HEK293 (cell line): ENCODE results near the gene SMAD4.
A peak's percentile ranks its signal among the peaks of the same experiment; 100 is the strongest.
"Not testable (repeated sequence)": the region's sequence is repeated elsewhere in the genome, so short reads cannot be mapped to it uniquely, and the experiment has no call there.

Source experiments
- CTCF ChIA-PET: fragments of 350-600 bp; formaldehyde crosslinking; extraction: SDS; loops from one replicate; lab custom pipeline; 2021; ENCODE audit warnings: antibody characterized with exemption; lab: Yijun Ruan, JAX
- POLR2A ChIA-PET: fragments of 300-600 bp; formaldehyde crosslinking; extraction: SDS; loops from one replicate; lab custom pipeline; 2020; ENCODE audit warnings: antibody characterized with exemption, inconsistent platforms; lab: Yijun Ruan, JAX
- H3K27ac ChIP-seq: fragments of 200-500 bp; sonication (Bioruptor generic); 2 replicates; pipeline ENCODE4 v1.5.1; 2014; ENCODE audit warnings: low read depth, low read length, control low read depth, inconsistent platforms; ENCODE audit errors: extremely low read depth
- H3K36me3 ChIP-seq, 2 experiments: fragments of 200-500 bp in 1 of 2; sonication (Bioruptor generic) in 1 of 2; 1 replicate in 1 of 2; 2 replicates in 1 of 2; pipeline ENCODE4 v1.5.1; 2014 to 2017; ENCODE audit warnings: inconsistent platforms in 2 of 2, low read length in 2 of 2; ENCODE audit not compliant: control insufficient read depth in 2 of 2, insufficient read depth in 1 of 2
- H3K4me1 ChIP-seq: fragments of 200-500 bp; sonication (Bioruptor generic); 2 replicates; pipeline ENCODE4 v1.5.1; 2014; ENCODE audit warnings: mild to moderate bottlenecking, low read length, inconsistent platforms; ENCODE audit not compliant: control insufficient read depth, insufficient read depth
- H3K4me3 ChIP-seq: 2 replicates; pipeline ENCODE4 v1.5.1; 2011; ENCODE audit warnings: low read depth, mild to moderate bottlenecking, control low read depth, low read length, moderate library complexity
- H3K9me3 ChIP-seq: fragments of 200-500 bp; sonication (Bioruptor generic); 2 replicates; pipeline ENCODE4 v1.5.1; 2014; ENCODE audit warnings: low read depth, low read length, inconsistent platforms; ENCODE audit not compliant: control insufficient read depth, insufficient read depth
- KLF1 ChIP-seq: fragments of 450-650 bp; formaldehyde crosslinking; IDR thresholded peaks from 2 replicates; pipeline ENCODE4 v1.5.1; 2016; ENCODE audit warnings: missing biosample characterization, missing genetic modification characterization
- SP7 ChIP-seq: fragments of 450-650 bp; formaldehyde crosslinking; IDR thresholded peaks from 2 replicates; pipeline ENCODE4 v1.5.1; 2016; ENCODE audit warnings: missing biosample characterization, missing genetic modification characterization
- ZFHX2 ChIP-seq: fragments of 450-650 bp; formaldehyde crosslinking; conservative IDR thresholded peaks from 2 replicates; pipeline ENCODE4 v1.5.1; 2016; ENCODE audit warnings: missing biosample characterization, missing genetic modification characterization
- ZFP37 ChIP-seq: fragments of 450-650 bp; formaldehyde crosslinking; IDR thresholded peaks from 2 replicates; pipeline ENCODE4 v1.5.1; 2016; ENCODE audit warnings: missing biosample characterization, missing genetic modification characterization
- ZNF132 ChIP-seq: fragments of 450-650 bp; formaldehyde crosslinking; IDR thresholded peaks from 2 replicates; pipeline ENCODE4 v1.5.1; 2017; ENCODE audit warnings: missing biosample characterization, missing genetic modification characterization, borderline replicate concordance
- ZNF302 ChIP-seq: fragments of 450-650 bp; formaldehyde crosslinking; IDR thresholded peaks from 2 replicates; pipeline ENCODE4 v1.5.1; 2016; ENCODE audit warnings: missing biosample characterization, missing genetic modification characterization, low read depth
- ZNF473 ChIP-seq: fragments of 450-650 bp; formaldehyde crosslinking; IDR thresholded peaks from 2 replicates; pipeline ENCODE4 v1.5.1; 2017; ENCODE audit warnings: missing biosample characterization, missing genetic modification characterization
- ZNF560 ChIP-seq: fragments of 450-650 bp; formaldehyde crosslinking; IDR thresholded peaks from 2 replicates; pipeline ENCODE4 v1.5.1; 2017; ENCODE audit warnings: missing biosample characterization, missing genetic modification characterization, borderline replicate concordance
- ZNF610 ChIP-seq: fragments of 450-650 bp; formaldehyde crosslinking; IDR thresholded peaks from 2 replicates; pipeline ENCODE4 v1.5.1; 2016; ENCODE audit warnings: missing biosample characterization, missing genetic modification characterization, borderline replicate concordance
- ZNF654 ChIP-seq: fragments of 450-650 bp; formaldehyde crosslinking; IDR thresholded peaks from 2 replicates; pipeline ENCODE4 v1.5.1; 2016; ENCODE audit warnings: low read depth, missing biosample characterization, missing genetic modification characterization
- ZNF76 ChIP-seq: fragments of 450-650 bp; formaldehyde crosslinking; IDR thresholded peaks from 2 replicates; pipeline ENCODE4; 2016; ENCODE audit warnings: low read depth, missing biosample characterization, missing genetic modification characterization, borderline replicate concordance
- ZNF776 ChIP-seq: fragments of 450-650 bp; formaldehyde crosslinking; IDR thresholded peaks from 2 replicates; pipeline ENCODE4 v1.5.0; 2017; ENCODE audit warnings: missing biosample characterization, missing genetic modification characterization, borderline replicate concordance
- ZSCAN23 ChIP-seq: fragments of 450-650 bp; formaldehyde crosslinking; IDR thresholded peaks from 2 replicates; pipeline ENCODE4 v1.5.1; 2016; ENCODE audit warnings: missing biosample characterization, missing genetic modification characterization
- TF ChIP-seq, protein P1 (sequence below): fragments of 450-650 bp; formaldehyde crosslinking; IDR thresholded peaks from 2 replicates; pipeline ENCODE4 v1.5.1; 2016; ENCODE audit warnings: missing biosample characterization, missing genetic modification characterization
- TF ChIP-seq, protein P2 (sequence below): fragments of 450-650 bp; formaldehyde crosslinking; IDR thresholded peaks from 2 replicates; pipeline ENCODE4 v1.5.1; 2016; ENCODE audit warnings: missing biosample characterization, missing genetic modification characterization, low read depth
- TF ChIP-seq, protein P3 (sequence below): fragments of 450-650 bp; formaldehyde crosslinking; IDR thresholded peaks from 2 replicates; pipeline ENCODE4 v1.5.1; 2016; ENCODE audit warnings: missing biosample characterization, missing genetic modification characterization

The SMAD4 gene

DNA sequence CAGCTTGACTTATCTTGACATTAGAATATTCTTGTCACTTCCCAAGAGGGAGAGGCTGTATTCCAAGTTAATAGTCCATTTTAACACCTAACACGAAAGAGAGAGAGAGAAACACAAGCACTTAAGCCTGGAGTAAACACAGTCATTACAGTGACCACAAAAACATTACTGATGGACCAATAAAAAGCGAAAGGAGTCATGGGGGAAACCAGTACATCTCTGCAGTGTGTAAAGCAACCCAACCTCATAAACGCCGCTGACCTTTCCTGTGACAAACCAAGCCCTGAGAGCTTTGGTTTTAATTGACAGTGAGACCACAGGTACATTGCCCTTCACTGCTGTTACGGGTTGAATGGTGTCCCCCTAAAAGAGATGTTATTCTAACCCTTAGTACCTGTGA, 78.3 kb downstream of the SMAD4 start:
- Histone ChIP-seq H3K4me3 (no peak overlapping the region), H3K27ac (no peak overlapping the region), H3K4me1 (no peaks in the 10 kb centered on the region), H3K36me3 (no peaks in the 10 kb centered on the region), H3K9me3 (no peaks in the 10 kb centered on the region)
- TF ChIP-seq ZNF132 (no peak), ZNF610 (tag by site-specific recombination) (0 out of 2 replicates have a peak, but pooled peaks have one; percentile 23), ZSCAN23 (no peak)
- ChIA-PET CTCF (interaction anchor here (0.6 to 1.5 kb wide), 3 partner anchors 27 to 288 kb away, joined by 4 to 14 read pairs (median 4); partner anchors contain the start of gene MRO), POLR2A (no interaction called here)

DNA sequence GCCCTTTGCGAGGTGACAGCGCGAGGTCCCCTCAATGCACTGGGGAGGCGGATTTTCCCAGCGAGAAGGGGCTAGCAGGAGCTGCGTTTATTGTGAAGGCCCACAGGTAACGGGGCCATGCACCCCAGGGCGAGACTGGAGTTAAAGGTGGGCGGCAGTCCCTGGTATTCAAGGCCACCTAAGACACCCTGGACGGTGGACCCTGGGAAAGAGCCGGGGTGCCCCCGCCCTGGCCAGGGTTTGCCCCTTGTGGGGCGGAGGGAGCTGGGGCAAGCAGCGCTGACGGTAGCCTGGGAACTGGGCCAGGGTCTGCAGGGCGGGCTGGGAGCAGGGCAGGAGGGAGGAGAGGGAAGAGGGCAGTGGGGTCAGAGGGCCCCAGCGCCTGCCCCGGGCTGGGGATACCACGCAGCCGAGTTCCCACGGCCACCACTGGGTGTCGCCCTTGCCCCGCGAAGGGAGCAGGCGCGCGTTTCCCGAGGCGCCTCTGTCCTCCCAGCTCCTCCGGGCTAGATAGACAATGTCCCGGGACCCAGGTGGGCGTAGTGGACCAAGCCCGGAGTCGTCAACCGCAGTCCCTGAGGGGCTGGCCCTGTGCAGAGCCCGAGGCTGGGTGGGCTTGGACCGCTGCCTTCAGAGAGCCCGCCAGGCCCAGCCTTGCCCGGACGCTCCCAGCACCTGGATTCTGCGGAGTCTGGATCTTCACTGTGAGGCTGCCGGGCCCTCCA, 80.2 kb downstream of the SMAD4 start:
- H3K4me3 ChIP-seq, result no peak overlapping the region
- no peaks in the 10 kb centered on the region for H3K9me3 ChIP-seq
- H3K36me3 ChIP-seq, result no peaks in the 10 kb centered on the region
- 0 out of 2 replicates have a peak, but pooled peaks have one; percentile 26 for TF ChIP-seq ZNF560
- peak; percentile 45 for TF ChIP-seq ZFHX2 (tag by site-specific recombination)
- TF ChIP-seq ZNF776 (tag by site-specific recombination), result no peak
- TF ChIP-seq ZNF654, result peak; percentile 65
- peak; percentile 44; the same call in 1 of the 2 replicates for TF ChIP-seq SP7 (tag by site-specific recombination)
- TF ChIP-seq, protein P1, sequence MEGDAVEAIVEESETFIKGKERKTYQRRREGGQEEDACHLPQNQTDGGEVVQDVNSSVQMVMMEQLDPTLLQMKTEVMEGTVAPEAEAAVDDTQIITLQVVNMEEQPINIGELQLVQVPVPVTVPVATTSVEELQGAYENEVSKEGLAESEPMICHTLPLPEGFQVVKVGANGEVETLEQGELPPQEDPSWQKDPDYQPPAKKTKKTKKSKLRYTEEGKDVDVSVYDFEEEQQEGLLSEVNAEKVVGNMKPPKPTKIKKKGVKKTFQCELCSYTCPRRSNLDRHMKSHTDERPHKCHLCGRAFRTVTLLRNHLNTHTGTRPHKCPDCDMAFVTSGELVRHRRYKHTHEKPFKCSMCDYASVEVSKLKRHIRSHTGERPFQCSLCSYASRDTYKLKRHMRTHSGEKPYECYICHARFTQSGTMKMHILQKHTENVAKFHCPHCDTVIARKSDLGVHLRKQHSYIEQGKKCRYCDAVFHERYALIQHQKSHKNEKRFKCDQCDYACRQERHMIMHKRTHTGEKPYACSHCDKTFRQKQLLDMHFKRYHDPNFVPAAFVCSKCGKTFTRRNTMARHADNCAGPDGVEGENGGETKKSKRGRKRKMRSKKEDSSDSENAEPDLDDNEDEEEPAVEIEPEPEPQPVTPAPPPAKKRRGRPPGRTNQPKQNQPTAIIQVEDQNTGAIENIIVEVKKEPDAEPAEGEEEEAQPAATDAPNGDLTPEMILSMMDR (tag by site-specific recombination), result peak; percentile 94
- TF ChIP-seq, protein P2, sequence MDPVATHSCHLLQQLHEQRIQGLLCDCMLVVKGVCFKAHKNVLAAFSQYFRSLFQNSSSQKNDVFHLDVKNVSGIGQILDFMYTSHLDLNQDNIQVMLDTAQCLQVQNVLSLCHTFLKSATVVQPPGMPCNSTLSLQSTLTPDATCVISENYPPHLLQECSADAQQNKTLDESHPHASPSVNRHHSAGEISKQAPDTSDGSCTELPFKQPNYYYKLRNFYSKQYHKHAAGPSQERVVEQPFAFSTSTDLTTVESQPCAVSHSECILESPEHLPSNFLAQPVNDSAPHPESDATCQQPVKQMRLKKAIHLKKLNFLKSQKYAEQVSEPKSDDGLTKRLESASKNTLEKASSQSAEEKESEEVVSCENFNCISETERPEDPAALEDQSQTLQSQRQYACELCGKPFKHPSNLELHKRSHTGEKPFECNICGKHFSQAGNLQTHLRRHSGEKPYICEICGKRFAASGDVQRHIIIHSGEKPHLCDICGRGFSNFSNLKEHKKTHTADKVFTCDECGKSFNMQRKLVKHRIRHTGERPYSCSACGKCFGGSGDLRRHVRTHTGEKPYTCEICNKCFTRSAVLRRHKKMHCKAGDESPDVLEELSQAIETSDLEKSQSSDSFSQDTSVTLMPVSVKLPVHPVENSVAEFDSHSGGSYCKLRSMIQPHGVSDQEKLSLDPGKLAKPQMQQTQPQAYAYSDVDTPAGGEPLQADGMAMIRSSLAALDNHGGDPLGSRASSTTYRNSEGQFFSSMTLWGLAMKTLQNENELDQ (tag by site-specific recombination), result no peak
- peak; percentile 56; the same call in 1 of the 2 replicates for TF ChIP-seq ZFP37
- TF ChIP-seq ZNF473 (tag by site-specific recombination), result no peak
- TF ChIP-seq, protein P3, sequence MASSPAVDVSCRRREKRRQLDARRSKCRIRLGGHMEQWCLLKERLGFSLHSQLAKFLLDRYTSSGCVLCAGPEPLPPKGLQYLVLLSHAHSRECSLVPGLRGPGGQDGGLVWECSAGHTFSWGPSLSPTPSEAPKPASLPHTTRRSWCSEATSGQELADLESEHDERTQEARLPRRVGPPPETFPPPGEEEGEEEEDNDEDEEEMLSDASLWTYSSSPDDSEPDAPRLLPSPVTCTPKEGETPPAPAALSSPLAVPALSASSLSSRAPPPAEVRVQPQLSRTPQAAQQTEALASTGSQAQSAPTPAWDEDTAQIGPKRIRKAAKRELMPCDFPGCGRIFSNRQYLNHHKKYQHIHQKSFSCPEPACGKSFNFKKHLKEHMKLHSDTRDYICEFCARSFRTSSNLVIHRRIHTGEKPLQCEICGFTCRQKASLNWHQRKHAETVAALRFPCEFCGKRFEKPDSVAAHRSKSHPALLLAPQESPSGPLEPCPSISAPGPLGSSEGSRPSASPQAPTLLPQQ (tag by site-specific recombination), result 0 out of 2 replicates have a peak, but pooled peaks have one; percentile 22
- peak; percentile 28; the same call in 1 of the 2 replicates for TF ChIP-seq KLF1 (tag by site-specific recombination)
- 0 out of 2 replicates have a peak, but pooled peaks have one; percentile 45 for TF ChIP-seq ZNF76 (tag by site-specific recombination)
- TF ChIP-seq ZNF302, result no peak
- TF ChIP-seq, all 188 proteins: peak for 9
- ChIA-PET CTCF (interaction anchor here (0.5 to 2.7 kb wide), 32 partner anchors 12 to 1644 kb away, joined by 3 to 14 read pairs (median 3); partner anchors contain the start of gene SMAD4), POLR2A (interaction anchor here (1.0 kb wide), 1 partner anchor 125 kb away, joined by 3 read pairs; no protein-coding TSS in a partner anchor)
- Histone ChIP-seq H3K27ac (no peak overlapping the region), H3K4me1 (no peaks in the 10 kb centered on the region)

DNA sequence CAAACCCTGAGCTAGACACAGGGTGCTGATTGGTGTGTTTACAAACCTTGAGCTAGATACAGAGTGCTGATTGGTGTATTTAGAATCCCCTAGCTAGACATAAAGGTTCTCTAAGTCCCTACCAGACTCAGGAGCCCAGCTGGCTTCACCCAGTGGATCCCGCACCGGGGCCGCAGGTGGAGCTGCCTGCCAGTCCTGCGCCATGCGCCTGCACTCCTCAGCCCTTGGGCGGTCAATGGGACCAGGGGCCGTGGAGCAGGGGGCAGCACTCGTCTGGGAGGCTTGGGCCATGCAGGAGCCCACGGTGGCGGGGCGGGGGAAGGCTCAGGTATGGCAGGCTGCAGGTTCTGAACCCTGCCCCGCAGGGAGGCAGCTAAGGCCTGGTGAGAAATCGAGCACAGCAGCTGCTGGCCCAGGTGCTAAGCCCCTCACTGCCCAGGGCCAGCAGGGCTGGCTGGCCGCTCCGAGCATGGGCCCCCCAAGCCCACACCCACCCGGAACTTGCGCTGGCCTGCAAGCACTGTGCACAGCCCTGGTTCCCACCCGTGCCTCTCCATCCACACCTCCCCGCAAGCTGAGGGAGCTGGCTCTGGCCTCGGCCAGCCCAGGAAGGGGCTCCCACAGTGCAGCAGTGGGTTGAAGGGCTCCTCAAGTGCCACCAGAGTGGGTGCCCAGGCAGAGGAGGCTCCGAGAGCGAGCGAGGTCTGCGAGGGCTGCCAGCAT, 81.8 kb downstream of the SMAD4 start:
- H3K36me3 ChIP-seq, H3K4me1 ChIP-seq, H3K9me3 ChIP-seq, H3K4me3 ChIP-seq, POLR2A ChIA-PET, H3K27ac ChIP-seq: not testable (repeated sequence)
- CTCF ChIA-PET, result interaction anchor here (0.6 to 2.7 kb wide), 11 partner anchors 56 to 1572 kb away, joined by 3 to 14 read pairs (median 3); partner anchors contain the start of gene SMAD4

DNA sequence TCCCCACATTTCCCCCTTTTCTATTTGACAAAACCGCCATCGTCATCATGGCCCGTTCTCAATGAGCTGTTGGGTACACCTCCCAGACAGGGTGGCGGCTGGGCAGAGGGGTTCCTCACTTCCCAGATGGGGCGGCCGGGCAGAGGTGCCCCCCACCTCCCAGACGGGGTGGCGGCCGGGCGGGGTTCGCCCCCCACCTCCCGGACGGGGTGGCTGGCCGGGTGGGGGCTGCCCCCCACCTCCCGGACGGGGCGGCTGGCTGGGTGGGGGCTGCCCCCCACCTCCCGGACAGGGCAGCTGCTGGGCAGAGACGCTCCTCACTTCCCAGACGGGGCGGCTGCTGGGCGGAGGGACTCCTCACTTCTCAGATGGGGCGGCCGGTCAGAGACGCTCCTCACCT, 87.0 kb downstream of the SMAD4 start:
- POLR2A ChIA-PET, H3K4me1 ChIP-seq, H3K4me3 ChIP-seq, H3K9me3 ChIP-seq, H3K36me3 ChIP-seq, H3K27ac ChIP-seq: not testable (repeated sequence)
- CTCF ChIA-PET, result interaction anchor here (0.6 kb wide), 1 partner anchor 162 kb away, joined by 4 read pairs; no protein-coding TSS in a partner anchor

DNA sequence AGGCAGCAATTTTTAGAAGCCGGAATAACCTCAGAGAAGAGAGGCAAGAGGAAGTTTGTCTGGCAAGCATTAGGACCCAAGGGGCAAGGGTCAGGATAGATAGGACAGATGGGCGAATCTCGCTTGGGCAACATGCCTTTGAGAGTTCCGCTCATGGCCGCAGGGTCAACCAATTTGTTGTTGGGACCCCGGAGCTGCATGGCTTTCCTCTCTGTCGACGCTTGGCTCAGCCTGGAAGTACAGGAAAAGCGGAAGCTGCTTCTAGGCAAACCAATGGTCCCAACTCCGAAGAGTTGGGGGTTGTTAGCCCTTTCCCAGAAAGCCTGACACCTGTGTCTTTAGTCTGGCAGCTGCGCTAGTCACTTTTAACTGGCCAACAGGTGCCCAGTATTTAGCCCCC, 89.5 kb downstream of the SMAD4 start:
- H3K27ac ChIP-seq, CTCF ChIA-PET, H3K36me3 ChIP-seq, H3K4me1 ChIP-seq, POLR2A ChIA-PET, H3K9me3 ChIP-seq, H3K4me3 ChIP-seq: not testable (repeated sequence)
